Suppressor macrophage treated with lipopolysaccharide for 4 hours (primary cell): ENCODE measurements around the gene MRAP.
"Not testable (repeated sequence)": the region's sequence is repeated elsewhere in the genome, so short reads cannot be mapped to it uniquely, and the experiment has no call there.

Source experiments
- DNase-seq: peaks from one replicate; pipeline ENCODE4 v3.0.0-alpha.2; 2020

MRAP gene

DNA sequence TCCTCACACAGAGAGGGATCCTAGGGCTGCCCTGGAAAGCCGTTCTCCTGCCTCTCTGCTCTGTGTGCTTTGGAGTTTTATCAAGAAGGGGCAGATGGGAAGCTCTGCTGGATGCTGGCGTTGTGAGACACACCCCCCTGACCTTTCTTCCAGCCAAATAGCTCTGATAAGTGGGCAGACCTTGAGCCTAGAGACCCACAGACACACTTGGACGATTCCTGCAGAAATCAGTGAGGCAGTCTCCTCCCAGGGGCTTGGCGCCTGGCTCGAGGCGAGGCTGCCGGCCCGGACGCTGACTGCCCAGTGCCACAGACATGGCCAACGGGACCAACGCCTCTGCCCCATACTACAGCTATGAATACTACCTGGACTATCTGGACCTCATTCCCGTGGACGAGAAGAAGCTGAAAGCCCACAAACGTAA, at the start of gene MRAP:
MRAP (plus strand) TSS at position 198 of the 424 bp plus-strand sequence; CDS start at position 315, 117 bp downstream.
- DNase-seq, result no peak

DNA sequence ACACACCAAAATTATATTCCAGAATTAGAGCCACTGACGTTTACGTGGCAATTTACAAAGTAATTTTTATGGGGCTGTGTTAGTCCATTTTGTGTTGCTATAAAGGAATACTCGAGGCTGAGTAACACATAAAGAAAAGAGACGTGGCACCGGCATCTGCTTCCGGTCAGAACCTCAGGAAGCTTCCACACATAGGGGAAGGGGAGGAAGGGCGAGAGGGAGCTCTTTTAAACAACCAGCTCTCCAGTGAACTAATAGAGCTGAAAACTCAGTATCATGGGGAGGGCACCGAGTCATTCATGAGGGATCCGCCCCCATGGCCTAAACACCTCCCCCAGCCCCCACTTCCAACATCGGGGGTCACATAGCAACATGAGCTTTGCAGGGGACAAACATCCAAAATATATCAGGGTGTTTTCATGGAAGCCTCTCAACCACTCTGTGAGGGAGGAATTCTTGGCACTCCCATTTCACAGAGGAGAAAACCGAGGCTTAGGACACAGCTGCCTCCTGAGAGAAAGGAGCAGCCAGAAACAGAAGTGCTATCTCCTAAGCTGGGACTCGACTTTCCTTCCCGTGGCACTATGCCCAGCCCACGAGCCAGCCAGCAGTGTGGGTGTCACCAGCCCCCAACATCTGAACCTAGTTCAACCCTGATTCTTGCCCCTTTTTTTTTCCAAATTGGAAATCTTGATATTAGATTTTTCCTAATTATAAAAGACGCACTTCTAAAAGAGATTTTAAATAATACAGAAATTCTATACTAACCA, 49.0 kb upstream of the MRAP start:
- no peak for DNase-seq

DNA sequence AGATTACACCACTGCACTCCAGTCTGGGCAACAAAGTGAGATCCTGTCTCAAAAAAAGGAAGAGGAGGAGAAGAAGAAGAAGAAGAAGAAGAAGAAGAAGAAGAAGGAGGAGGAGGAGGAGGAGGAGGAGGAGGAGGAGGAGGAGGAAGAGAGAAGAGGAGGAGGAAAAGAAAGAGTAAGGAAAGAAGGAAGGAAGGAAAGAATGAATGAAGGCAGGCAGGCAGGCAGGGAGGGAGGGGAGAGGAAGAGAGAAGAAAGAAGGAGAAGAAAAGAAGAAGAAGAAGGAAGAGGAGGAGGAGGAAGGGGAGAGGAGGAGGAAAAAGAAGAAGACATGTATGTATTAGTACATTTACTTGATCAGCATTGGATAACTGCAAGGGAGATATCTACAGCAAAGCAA, 46.5 kb upstream of the MRAP start:
- no peak for DNase-seq

DNA sequence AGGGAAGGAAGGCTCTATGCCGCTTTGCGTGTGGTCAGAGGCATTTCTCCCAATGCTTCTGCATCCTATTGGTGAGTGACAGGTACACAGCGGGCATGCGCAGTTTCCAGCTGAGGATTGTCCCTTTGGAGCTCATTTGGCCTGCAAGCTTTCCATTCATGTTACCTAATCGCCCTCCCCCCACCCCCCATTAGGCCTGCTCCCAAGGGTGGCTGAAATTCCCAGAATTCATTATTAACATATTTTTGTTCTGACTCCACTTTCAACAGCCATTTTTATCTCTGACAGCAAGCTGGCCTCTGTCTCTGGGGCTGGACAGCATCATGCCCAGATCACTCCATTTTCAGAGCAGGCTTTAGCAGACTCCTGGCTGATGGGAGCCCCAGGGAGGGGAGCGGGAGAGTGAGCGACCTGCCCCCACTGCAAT, 45.4 kb upstream of the MRAP start:
- DNase-seq, result no peak

DNA sequence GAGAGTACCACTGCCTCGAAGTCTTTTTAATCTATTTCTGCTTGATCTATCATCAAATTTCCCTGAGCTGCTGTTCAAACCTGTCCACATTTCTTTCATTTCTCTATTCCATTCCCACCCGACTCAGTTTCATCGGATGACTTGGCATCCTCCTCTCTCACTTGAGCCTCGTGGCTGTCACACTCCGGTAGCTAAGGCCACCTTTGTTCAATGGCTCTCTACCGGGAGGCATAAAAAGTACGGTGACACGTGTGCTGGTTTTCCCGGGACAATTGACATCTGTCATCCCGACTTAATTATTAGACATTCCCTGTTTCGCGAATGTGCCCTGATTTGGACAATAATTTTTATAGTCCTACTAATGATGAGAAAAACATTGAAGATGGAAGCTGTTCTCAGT, 42.4 kb upstream of the MRAP start:
- DNase-seq, result no peak

DNA sequence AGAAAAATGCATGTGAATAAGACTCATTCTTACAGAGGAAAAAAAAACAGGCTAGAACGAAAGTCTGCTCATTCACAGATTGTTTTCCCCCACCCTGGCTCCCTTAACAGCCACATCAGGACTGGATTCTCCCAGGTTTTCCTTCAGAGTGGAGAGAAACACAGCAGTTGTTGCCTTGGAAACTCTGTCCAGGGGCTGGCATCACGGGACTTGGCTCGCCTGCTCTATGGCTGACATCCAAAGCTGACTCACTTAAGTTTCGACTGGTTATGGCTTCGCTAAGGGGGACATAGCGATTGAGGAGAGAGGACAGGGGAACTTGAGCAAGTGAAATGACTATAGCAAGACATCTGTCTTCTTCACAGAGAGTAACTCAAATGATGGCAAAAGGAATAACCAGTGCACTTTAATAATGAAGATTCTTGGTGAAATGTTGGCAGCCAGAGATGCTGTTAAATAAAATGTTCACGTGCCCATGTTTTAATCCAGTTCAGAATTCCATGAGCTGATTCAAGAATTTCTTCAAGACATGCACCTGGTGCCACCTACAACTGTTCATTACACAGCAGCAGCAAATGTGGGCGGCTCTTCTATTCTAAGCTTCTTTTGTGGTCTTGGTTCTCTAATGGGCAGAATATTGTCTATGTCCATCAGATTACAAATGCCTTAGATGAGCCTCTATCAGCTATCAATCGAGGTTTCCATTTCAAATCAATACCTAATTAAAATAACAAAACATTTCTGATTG, 41.6 kb upstream of the MRAP start:
- DNase-seq, result no peak

DNA sequence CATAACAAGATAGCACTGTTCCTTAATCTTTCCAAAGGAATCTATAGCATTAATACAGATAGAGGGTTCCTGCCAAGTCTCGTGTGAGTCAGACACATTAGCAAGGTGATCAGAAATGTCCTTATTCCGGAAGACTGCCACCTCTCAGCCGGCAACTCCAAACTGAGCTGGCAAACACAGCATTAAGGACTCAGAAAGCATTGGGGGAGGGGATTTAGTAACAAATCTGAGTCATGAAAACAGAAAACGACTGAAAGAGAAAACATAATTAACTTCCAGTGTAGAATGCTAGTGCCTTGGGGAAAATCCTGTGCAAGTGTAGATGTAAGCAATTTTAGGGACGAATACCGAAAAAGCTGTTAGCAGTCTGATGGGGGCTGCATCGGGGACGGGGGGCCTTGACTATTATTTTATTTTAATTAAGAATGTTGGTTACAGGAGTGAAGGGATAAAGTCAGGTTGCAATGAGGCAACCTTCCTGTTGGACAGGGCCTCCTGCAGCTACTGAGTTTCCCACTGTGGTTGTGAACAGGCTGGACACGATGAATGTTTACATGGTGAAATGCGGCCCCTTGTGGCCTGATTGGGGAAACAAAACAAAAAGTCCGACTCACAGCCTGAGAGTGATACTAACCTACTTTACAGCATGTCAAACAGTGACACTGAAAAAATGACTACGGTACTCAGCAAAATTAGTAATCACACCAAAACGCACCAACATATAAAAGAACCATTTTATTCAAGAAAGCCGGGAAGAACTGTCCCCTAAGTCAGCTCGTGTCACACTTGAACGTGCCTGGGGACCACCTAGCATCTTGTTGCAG, 40.5 kb upstream of the MRAP start:
- DNase-seq, result peak; percentile 70

DNA sequence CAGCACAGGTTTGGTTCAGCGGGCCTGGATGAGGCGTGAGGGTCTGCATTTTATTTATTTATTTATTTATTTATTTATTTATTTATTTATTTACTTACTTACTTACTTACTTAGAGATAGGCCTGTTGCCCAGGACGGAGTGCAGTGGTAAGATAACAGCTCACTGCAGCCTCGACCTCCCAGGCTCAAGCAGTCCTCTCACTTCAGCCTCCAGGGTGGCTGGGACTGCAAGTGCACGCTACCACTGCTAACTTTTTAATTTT, 39.9 kb upstream of the MRAP start:
- not testable (repeated sequence) for DNase-seq

DNA sequence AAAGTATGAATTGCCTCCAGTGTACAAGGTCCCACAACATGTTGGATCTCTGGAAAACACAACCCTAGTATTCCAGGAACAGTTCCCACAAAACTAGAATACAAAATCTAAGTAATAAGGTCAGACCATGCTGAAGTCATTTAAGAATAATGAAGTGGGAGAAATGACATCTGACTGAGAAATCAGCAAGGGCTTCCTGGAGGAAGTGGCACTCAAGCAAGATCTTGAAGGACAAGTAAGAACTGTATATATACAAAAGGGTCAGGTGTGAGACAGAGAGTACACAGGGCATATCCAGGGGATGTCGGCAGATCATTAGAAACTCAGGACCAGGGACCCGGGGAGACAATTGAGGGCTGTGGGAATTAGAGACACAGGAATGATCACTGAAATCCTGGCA, 38.5 kb upstream of the MRAP start:
- no peak for DNase-seq

DNA sequence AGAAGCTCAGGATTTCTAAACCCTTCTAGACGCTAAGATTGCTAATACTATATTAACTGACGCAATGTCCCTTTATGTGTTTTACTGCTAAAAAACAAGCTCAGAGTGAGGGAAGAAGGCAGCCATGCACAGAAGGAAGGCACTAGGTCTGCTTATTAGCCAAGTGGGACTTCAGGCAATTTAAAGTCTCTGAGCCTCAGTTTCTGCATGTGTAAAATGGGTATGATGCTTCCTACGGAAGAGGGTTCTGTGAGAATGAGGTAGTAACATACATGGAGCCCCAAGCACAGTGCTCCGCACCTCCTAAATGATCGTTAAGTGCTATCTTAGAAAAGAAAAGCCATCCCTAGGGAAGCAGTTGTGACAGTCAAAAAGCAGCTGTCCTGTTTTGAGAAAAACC, 36.7 kb upstream of the MRAP start:
- DNase-seq, result no peak

DNA sequence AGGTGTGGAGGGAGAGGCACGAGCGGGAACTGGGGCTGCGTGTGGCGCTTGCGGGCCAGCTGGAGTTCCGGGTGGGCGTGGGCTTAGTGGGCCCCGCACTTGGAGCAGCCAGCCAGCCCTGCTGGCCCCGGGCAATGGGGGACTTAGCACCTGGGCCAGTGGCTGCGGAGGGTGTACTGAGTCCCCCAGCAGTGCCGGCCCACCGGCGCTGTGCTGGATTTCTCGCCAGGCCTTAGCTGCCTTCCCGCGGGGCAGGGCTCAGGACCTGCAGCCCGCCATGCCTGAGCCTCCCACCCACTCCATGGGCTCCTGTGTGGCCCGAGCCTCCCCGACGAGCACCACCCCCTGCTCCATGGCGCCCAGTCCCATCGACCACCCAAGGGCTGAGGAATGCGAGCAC, 33.3 kb upstream of the MRAP start:
- not testable (repeated sequence) for DNase-seq

DNA sequence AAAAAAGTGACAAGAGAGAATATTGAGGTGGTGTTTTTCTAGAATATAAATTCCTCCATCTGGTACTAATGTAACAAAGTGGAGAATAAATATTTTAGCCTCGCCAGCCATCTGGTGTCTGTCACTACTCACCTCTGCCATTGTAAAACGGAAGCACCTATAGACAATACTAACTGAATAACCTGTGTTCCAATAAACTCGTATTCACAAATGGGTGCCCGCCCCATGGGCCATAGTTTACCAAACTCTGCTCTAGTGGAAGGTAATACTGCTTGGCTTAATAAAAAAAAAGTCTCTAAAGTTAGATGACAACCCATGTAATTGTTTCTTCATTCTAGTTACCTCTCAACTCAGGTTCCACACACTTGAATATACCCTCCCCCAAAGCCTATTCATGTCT, 27.9 kb upstream of the MRAP start:
- DNase-seq, result no peak

DNA sequence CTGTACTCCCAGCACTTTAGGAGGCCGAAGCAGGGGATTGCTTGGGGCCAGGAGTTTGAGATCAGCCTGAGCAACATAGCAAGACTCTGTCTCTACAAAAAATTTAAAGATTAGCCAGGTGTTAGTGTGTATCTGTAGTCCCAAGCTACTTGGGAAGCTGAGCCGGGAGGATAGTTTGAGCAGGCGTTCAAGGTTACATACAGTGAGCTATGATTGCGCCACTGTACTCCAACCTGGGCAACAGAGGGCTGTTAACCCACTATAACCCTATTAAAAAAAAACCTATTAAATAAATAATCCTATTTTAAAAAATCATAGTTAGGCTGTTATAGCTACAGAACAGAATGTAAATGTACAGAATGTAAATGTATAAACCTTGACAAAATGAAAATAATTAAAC, 22.0 kb upstream of the MRAP start:
- no peak for DNase-seq

DNA sequence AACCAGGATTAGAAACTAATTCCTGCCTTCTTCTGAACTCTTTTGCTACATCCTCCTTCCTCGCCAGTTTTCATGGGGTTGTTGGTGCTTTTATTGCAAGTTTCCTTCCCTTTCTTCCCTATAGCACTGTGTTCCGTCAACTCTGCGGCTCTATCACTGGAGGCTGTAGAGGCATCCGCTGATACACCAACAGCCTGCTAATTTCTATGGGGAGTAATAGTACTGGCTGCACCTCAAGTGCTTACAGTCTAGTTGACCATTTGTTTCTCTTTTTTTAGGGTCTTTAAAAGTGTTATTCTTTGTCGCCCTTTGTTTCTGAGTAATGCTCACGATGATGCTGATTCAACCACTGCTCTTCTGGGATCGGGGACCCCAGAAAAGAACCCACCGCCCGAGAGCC, 20.6 kb upstream of the MRAP start:
- no peak for DNase-seq

DNA sequence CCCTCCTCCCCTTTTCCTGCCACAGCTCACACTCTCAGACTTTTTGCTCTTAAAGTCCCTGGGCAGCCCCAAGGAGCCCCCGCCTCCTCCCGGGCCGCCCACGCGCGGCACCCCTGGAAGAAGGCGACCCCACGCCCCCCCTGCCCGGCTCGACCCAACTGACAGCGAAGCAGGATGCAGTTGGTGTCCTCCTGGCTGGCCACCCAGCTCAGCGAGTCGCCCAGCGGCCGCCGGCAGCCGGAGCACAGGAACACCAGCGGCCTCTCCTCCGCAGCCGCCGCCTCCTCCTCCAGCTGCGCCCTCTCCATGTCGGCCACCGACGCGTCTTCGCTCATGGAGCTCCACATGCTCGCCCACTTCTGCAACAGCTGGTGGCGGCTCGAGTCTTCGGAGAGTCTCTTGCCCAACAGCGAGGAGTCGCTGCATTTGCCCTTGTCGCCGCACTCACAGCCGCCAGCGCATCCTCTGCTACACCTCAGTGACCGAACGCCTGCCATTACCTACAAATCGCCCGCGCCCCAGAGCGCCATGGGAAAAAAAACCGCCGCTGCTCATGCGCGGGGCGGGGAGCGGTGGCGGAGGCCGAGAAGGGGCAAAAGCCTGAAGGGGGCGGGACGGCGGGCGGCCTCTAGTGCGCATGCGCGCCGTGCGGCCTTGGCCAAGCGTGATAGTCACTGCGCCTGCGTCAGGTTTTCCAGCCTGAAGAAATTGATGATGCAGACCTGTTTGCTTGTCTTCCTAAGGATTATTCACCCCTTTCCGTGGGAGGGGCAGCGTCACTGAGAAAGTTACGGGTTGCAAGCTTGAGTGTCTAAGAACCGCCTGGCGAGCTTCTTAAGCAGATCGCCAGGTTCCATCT, 19.9 kb upstream of the MRAP start, which contains the start of gene MIS18A:
MIS18A (minus strand) TSS at position 532 of the 859 bp plus-strand sequence; CDS start at position 497, 35 bp downstream.
- peak; percentile 99 for DNase-seq

DNA sequence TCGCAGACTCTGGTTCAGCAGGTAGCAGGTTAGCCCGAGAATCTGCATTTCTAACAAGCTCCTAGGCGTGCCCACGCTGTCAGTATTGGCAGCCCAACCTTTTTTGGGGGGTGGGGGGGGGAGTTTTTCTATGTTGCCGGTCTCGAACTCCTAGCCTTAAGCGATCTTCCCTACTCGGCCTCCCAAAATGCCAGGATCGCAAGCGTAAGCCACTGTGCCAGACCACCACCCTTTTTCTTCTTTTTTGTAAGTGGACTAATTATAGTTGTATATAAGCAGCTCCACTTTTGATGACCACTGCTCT, 19.3 kb upstream of the MRAP start:
- no peak for DNase-seq

DNA sequence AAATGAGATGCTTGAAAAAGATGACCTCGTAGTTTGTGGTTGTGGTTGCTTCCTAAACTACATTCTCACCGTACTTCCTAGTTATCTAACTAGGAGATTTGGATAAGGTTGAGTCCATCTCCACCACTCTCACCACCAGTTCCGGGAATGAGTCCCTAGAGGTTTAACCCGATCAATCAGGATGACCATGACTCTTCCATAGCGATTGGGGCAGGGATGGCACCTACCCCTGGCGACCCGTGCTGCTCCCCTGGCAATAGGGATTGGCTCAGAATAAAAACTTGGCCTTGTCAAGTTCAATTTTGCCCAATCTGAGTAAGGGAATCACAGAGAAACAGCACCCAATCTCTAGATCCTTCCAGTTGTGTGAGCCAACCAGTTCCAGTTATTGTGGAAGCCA, 17.1 kb upstream of the MRAP start:
- no peak for DNase-seq

DNA sequence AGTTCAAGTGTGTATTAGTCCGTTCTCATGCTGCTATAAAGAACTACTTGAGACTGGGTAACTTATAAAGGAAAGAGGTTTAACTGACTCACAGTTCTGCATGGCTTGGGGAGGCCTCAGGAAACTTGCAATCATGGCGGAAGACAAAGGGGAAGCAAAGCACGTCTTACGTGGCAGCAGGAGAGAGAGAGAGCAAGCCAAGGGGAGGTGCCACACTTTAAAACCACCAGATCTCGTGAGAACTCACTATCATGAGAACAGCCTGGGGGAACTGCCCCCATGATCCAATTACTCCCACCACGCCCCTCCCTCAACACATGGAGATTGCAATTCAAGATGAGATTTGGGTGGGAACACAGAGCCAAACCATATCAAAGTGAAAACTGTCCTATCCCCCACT, 15.7 kb upstream of the MRAP start:
- DNase-seq, result no peak

DNA sequence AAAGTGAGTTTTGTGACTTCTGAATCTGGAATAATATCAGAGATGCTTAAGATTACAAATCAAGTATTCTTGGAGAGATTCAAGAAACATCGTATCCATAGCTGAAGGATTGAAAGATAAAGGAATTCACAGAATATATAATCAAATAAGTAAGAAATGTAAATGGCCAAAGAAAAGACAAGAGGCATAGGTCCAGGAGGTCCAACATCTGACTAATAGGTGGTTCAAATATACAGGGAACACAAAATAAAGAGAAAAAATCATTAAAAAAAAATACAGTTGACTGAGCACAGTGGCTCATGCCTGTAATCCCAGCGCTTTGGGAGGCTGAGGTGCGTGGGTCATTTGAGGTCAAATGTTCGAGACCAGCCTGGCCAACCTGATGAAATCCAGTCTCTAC, 13.2 kb upstream of the MRAP start:
- DNase-seq, result no peak

DNA sequence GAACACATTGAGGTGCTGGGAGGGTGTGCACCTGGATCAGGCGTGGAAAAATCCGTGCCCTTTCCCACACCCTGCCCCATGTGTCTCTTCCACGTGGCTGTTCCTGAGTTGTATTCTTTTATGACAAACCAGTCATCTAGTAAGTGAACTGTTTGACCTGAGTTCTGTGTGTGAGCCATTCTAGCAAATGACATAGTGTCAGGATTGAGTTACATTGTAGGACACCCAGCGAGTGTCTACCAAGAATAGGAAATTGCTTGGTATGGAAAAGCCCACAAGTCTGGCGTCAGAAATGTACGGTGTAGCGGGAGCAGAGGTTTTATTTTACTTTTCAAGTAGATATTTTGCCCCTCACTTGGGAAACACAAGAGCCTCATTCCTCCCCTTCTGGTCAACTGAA, 1.2 kb upstream of the MRAP start:
- no peak for DNase-seq

DNA sequence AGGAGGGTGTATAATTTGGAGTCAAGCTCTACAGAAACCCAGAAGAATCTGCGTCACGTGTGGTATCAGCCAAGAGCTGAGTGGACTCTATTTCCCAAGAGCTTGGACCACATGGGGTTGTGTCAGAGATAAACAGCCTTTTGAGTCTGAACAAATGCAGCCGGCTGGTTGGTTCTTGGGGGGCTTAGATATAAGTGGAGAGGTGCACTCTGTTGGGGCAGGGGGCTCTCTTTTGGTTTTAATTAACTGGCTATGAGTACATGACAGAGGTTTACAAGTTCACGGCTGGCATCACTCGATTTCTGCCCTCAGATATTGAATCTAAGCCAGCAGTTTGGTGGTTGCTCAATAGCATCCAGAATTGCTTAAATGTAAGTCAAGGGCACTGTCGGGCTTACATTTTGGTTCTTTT, 501 bp upstream of the MRAP start:
- no peak for DNase-seq

DNA sequence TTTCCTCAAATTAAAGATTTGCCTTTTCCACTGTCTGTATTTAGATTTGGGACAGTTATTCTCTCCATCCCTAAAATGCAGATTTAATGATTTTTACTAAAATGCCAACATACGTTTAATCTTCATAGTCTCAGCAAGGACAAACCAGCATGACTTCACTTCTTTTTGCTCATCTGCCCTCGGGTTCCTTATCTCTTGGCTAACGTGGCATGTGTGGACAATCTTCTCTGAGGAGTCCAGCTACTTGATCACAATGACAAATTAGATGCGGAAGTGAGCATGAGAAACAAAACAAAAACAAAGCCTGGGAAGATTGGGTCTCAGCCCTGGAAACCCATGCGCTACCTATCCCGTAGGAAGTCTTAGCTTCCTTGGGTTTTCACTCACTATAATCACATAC, 1.0 kb downstream of the MRAP start:
- no peak for DNase-seq

DNA sequence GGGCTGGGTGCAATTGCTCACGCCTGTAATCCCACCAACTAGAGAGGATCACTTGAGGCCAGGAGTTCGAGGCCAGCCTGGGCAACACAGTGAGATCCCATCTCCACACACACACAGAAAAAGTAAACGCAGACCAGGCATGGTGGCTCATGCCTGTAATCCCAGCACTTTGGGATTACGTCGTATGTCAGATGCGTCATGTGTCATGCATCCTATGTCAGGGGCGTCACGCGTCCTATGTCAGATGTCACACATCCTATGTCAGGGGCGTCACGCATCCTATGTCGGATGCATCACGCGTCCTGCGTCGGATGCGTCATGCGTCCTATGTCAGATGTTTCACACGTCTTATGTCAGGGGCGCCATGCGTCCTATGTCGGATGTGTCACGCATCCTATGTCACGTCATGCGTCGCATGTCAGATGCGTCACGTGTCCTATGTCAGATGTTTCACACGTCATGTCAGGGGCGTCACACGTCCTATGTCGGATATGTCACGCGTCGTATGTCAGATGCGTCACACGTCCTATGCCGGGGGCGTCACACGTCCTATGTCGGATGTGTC, 1.5 kb downstream of the MRAP start:
- DNase-seq, result no peak
